Progenitor cell of endocrine pancreas (in vitro differentiated cells): ENCODE measurements around the gene ATP2B2. TPM values are rescaled to one million over a fixed set of nuclear protein-coding genes. Genes with fewer than 3 reads are reported as not detected.

Experiments used
- DNase-seq: peaks from one replicate; pipeline ENCODE4 v3.0.0; 2021; ENCODE audit warnings: low spot score; ENCODE audit not compliant: unreplicated experiment
- H3K27ac Mint-ChIP-seq: 2 replicates; pipeline ENCODE4 v1.8.0; 2021; ENCODE audit warnings: mild to moderate bottlenecking, moderate library complexity, mixed read lengths
- H3K27me3 Mint-ChIP-seq: 2 replicates; pipeline ENCODE4 v1.8.0; 2021; ENCODE audit warnings: mixed read lengths
- H3K36me3 Mint-ChIP-seq: 2 replicates; pipeline ENCODE4 v1.8.0; 2022; ENCODE audit warnings: mixed read lengths; ENCODE audit not compliant: insufficient read depth
- H3K4me1 Mint-ChIP-seq: 2 replicates; pipeline ENCODE4 v1.8.0; 2021; ENCODE audit warnings: low read depth, mixed read lengths
- H3K4me3 Mint-ChIP-seq: 2 replicates; pipeline ENCODE4 v1.8.0; 2021; ENCODE audit warnings: low read depth, mild to moderate bottlenecking, moderate library complexity, mixed read lengths
- H3K9me3 Mint-ChIP-seq: 2 replicates; pipeline ENCODE4 v1.8.0; 2021; ENCODE audit warnings: low read depth, mixed read lengths
- total RNA-seq: library from RNA; stranded (reverse); gene quantifications from 2 replicates; pipeline ENCODE4 v1.2.1, GENCODE V29; 2021
- TF ChIP-seq, protein P1 (sequence below): fragments of 200-600 bp; sonication (generic); IDR thresholded peaks from one replicate; pipeline ENCODE4 v1.5.0; 2021; ENCODE audit warnings: antibody characterized with exemption, mild to moderate bottlenecking; ENCODE audit not compliant: unreplicated experiment

Gene ATP2B2
- total RNA-seq, 1 donor from 2014 or later = 0.07 TPM

DNA sequence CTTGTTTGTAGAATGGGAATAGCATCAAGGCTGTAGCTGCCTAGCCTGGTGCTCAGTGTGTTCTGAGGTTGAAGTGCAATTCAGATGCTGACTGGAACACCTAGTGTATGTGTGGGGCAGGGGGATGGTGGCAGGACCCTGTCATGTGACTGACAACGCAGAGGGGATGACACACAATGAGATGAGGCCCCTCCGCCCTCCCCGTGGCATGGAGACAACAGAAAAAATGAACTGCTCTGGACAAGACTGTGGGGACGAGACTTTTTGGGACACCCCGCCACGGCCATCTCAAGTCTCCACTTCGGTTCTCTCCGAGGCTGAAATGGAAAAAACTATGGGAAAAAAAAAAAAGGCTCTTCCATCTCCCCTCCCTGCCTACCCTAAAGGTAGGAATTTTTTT lies 174.1 kb downstream of the ATP2B2 start:
- Mint-ChIP-seq H3K36me3 (no peaks in the 10 kb centered on the region), H3K4me1 (no peaks in the 10 kb centered on the region), H3K9me3 (no peaks in the 10 kb centered on the region), H3K27ac (no peak overlapping the region), H3K27me3 (peaks cover 48% of the 10 kb centered on the region), H3K4me3 (no peak overlapping the region)
- TF ChIP-seq, protein P1, sequence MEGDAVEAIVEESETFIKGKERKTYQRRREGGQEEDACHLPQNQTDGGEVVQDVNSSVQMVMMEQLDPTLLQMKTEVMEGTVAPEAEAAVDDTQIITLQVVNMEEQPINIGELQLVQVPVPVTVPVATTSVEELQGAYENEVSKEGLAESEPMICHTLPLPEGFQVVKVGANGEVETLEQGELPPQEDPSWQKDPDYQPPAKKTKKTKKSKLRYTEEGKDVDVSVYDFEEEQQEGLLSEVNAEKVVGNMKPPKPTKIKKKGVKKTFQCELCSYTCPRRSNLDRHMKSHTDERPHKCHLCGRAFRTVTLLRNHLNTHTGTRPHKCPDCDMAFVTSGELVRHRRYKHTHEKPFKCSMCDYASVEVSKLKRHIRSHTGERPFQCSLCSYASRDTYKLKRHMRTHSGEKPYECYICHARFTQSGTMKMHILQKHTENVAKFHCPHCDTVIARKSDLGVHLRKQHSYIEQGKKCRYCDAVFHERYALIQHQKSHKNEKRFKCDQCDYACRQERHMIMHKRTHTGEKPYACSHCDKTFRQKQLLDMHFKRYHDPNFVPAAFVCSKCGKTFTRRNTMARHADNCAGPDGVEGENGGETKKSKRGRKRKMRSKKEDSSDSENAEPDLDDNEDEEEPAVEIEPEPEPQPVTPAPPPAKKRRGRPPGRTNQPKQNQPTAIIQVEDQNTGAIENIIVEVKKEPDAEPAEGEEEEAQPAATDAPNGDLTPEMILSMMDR = no peak
- no peak for DNase-seq

DNA sequence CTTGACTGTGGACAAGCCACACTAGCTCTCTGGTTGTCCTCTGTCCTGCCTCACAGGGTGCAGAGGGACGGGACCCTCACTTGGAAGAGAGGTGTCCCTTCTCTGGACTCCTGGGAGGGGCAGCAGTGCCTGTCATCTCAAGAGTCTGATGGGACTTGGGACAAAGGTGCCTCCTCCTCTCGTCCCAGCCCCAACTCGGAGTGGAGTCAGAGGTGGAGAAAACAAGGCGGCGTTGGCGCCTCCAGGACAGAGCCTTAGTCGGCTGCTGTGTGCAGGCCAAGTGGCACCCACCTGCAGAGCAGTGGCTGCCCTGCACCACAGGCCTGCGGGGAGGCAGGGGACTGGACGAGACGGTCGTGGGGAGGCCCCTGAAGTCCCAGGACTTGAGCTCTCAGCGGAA lies 175.1 kb downstream of the ATP2B2 start:
- DNase-seq = no peak
- Mint-ChIP-seq H3K4me3 (no peak overlapping the region), H3K4me1 (no peaks in the 10 kb centered on the region), H3K27me3 (peaks cover 48% of the 10 kb centered on the region), H3K27ac (no peak overlapping the region), H3K9me3 (no peaks in the 10 kb centered on the region), H3K36me3 (no peaks in the 10 kb centered on the region)
- TF ChIP-seq, protein P1 = no peak

DNA sequence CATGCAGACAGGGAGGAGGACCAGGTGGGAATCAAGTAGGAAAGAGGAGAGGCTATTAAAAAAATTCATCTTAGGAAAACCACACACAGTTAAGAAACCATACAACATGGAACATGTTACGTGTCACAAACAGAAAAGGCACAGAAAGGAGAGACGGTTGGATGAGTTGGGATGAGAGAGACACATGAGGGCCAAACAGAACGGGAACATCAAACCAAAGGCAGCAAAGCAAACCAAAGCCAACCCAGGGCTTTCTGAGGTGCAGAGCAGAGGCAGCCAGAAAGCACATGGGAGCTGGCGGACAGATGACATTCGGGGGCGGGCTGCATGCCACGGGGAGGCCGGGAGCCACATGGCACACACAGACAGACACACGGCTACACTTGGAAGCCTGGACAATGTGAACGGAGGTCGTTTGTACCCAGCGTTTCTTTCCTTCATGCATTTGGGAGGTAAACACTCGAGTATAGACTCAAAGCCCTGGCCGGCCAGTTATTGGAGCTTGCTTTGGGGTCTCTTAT lies 175.8 kb downstream of the ATP2B2 start:
- Mint-ChIP-seq H3K27ac (no peak overlapping the region), H3K4me1 (no peaks in the 10 kb centered on the region), H3K36me3 (no peaks in the 10 kb centered on the region), H3K27me3 (peaks cover 51% of the 10 kb centered on the region), H3K4me3 (no peak overlapping the region), H3K9me3 (no peaks in the 10 kb centered on the region)
- TF ChIP-seq, protein P1 = no peak
- no peak for DNase-seq

DNA sequence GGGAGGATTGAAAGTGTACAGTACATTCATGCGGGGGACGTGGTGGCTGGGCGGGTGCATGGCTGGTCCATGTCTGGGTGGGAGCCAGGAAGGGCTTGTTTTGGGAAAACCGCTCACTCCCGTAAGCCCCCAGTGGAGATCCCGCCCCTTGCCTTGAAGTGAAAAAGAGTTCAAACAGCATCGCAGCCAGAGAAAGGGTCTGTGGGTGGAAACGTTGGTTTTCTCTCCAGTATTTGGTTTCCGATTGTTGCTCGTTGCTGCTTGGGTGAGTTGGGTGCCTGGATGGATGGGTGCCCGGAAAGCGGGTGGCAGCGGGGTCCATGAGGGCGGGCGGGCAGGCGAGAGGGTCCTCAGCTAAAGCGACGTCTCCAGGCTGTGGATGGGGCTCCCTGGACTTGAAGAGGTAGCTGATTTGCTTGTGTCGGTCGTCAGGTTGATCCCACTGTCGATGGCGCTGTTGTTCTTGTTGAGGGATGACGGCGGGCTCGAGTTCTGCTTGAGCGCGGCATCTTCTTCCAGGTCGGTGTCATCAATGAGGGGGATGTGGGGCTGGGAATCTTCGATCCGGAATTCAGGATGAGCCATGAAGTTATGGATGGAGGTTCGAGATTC lies 176.8 kb downstream of the ATP2B2 start:
- DNase-seq = no peak
- H3K36me3 Mint-ChIP-seq = no peaks in the 10 kb centered on the region
- no peak overlapping the region for H3K27ac Mint-ChIP-seq
- H3K9me3 Mint-ChIP-seq = no peaks in the 10 kb centered on the region
- H3K4me3 Mint-ChIP-seq = no peak overlapping the region
- peaks cover 46% of the 10 kb centered on the region for H3K27me3 Mint-ChIP-seq
- TF ChIP-seq, protein P1 = no peak
- H3K4me1 Mint-ChIP-seq = no peaks in the 10 kb centered on the region

DNA sequence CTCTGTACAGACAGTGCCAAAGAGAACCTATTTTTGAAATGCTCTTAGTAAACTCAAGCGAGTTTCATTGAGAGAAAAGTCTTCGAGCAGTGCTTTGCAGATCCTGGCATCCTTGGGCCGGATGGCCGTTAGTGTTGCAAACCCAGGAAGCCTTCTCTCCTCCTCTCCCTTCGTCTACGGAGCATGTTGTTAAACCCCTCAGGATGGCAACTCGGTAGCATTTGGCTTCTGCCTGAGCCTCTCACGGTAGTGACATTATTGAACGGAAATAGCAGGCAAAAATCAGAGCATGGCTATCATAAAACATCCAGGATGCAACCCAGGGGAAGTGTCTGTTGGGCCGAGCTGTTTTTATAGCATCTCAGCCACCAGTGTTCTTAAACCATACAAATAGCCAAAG lies 177.8 kb downstream of the ATP2B2 start:
- TF ChIP-seq, protein P1 = no peak
- no peaks in the 10 kb centered on the region for H3K4me1 Mint-ChIP-seq

More for the DNA sequence above, 177.8 kb downstream of the ATP2B2 start:
- Mint-ChIP-seq H3K36me3 (no peaks in the 10 kb centered on the region), H3K27me3 (peaks cover 44% of the 10 kb centered on the region), H3K27ac (no peak overlapping the region), H3K9me3 (no peaks in the 10 kb centered on the region), H3K4me3 (no peak overlapping the region)
- no peak for DNase-seq
